Measurements from ENCODE around the gene HUNK.

HUNK gene

DNA sequence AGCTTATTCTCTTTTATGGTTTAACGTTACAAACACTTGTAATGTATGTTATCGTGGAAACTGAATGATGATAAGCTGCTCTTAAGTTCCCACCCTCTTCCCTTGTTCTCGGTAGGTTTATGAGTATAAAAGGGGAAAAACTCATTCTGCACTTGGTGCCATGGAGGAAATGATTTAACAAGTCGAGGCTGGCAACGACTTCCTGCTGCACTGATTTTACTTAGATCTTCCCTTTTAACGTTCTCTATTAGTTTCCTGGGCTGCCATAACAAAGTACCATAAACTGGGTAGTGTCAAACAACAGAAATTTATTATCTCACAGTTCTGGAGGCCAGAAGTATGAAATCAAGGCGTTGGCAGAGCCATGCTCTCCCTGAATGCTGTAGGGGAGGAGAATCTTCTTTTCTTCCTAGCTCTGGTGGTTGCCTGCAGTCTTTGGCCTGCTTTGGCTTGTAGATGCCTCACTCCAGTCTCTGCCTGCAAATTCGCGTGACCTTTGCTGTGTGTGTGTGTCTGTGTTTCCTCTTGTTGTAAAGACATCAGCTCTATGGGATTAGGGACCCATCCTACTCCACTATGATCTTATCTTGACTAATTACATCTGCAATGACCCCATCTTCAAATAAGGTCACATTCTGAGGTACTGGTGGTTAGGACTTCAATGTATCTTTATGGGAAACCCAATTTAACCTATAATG, 26.3 kb downstream of the HUNK start:
- DNase-seq = no peak

DNA sequence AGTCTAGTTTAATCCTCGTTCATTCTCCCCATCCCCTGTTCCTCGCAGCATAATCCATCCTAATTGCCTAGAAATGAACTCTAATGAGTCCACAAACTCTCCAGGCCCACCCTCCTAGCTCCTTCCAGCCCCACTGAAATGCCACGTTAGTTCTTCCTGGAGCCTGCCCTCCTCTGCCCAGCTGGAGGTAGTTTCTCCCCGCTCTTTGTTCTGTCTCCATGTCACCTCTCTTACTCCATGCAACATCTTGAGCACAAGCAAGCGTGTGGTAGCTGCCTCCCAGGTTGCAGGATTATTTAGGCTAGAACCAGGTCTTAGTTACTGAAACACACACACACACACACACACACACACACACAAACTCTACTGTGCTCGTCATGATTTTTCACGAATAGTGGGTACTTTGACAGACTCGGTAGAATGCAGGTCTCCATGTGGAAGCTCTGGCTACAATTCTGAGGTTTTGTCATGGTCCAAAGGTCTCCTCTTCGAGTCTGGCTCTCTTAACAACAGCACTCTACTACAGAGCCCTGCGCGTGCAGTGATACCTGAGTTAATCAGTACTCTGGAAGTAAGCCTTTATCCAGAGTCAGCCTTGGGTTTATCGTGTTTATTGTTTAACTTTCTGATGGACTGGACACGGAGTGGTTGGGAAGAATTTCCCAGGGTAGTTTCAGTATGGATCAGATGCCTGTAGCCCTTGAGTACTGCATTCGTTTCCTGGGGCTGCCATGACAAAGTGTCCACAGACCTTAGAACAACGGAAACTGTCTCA, 27.5 kb downstream of the HUNK start:
- no peak for DNase-seq

- no peak for DNase-seq
Measured at GRCh38 chr21:31901315-31901714, 28.5 kb downstream of the HUNK start.

DNA sequence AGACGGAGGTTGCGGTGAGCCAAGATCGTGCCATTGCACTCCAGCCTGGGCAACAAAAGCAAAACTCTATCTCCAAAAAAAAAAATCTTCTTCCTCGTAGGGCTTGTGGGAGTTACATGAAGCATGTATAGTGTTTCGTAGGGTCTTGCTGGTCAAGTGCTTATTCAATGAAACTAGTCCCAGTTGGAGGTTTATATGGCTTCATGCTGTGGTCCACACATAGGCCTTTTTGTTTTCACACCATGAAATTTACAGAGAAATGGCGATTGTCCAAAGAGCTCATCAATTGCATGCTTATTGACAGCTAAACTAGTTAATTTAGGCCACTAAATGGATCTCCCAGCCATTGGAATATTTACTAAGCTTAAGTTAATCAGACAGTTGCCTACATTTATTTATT, 29.6 kb downstream of the HUNK start:
- no peak for DNase-seq

GRCh38 chr21:31903896-31904295, 31.1 kb downstream of the HUNK start:
- DNase-seq = no peak

- DNase-seq = no peak
Measured at GRCh38 chr21:31905503-31906451, 33.0 kb downstream of the HUNK start.

GRCh38 chr21:31908106-31909031, 35.5 kb downstream of the HUNK start:
- no peak for DNase-seq

- no peak for DNase-seq
Measured at GRCh38 chr21:31909153-31910073, 36.6 kb downstream of the HUNK start.

GRCh38 chr21:31910074-31910470, 37.3 kb downstream of the HUNK start:
- DNase-seq = no peak

DNA sequence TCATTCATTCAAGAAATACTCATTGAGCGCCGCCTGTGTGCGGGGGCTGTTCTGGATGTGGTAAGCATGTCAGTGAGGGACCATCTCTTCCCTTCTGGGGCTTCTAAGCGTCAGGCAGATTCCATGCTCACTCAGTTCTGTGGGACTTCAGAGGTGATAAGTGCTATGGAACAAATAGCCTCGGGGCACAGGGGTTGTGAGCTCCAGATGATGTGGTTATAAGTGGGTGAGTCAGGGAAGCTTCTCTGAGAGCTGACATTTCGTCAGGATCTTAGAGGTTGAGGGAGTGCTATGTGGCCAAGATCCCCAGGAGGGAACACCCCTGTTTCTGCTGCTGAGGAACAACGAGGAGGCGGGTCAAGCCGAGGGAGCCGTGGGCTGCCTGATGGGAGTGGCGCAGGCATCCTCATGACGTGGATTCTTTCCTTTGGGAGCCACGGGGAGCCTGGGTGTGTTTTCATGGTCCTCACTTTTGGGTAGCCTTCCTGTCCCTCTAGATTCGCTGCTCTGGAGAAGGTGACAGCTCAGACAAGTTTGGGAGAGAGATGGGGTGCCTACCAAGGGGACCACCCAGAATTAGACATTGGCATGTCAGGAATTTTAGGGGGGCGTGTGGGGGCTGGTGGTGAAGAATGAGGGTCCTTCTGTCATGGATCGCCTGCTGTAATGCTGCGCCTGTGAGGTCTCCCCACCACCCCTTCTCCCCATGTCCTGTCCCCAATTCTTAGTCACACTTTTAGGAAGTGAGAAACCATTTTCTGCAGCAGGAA, 38.5 kb downstream of the HUNK start:
- DNase-seq = no peak

- DNase-seq = no peak
Measured at GRCh38 chr21:31912501-31912900, 39.7 kb downstream of the HUNK start.

GRCh38 chr21:31913182-31913608, 40.4 kb downstream of the HUNK start:
- DNase-seq = no peak

- no peak for DNase-seq
Measured at GRCh38 chr21:31914472-31914871, 41.7 kb downstream of the HUNK start.

GRCh38 chr21:31915566-31915965, 42.7 kb downstream of the HUNK start:
- DNase-seq = no peak

- DNase-seq = no peak
Measured at GRCh38 chr21:31917108-31917507, 44.3 kb downstream of the HUNK start.

- no peak for DNase-seq
Measured at GRCh38 chr21:31918250-31918775, 45.5 kb downstream of the HUNK start.

- DNase-seq = no peak
Measured at GRCh38 chr21:31920275-31920674, 47.5 kb downstream of the HUNK start.

- no peak for DNase-seq
Measured at GRCh38 chr21:31921079-31921478, 48.3 kb downstream of the HUNK start.

GRCh38 chr21:31922881-31923280, 50.1 kb downstream of the HUNK start:
- no peak for DNase-seq

DNA sequence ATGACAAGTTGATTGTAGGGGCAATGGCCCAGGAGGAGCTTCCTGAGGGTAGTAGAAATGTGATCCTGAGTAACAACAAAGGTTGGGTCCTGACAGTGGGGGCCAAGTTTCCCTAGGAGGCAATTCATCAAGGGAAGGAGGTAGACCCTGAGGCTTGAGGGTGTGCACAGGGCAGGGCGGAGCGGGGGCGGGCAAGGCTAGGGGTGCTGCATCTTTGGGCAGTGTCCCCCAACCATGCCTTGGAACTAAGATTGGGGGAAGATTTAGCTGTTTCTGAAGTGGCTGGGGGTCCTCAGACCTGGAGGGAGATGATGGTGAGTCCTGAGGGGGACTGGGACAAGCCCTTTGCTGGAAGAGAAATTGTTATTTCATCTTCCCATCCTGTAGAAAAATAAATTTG, 50.9 kb downstream of the HUNK start:
- DNase-seq = no peak
